A673 (cell line): ENCODE data around the gene UCKL1. TPM values are rescaled to one million over a fixed set of nuclear protein-coding genes. Genes with fewer than 3 reads are reported as not detected.

Experiments
- BruUV-seq: library from RNA; stranded (reverse); fragments of 400-500 nt; replicated peaks from 2 replicates; lab custom pipeline; 2021; lab: Mats Ljungman, UMichigan
- CTCF ChIA-PET: fragments of 300-600 bp; sonication (Branson Sonifier 250); formaldehyde crosslinking; loops from one replicate; lab custom pipeline; 2022; ENCODE audit warnings: antibody characterized with exemption; lab: Charles Lee
- POLR2A ChIA-PET: fragments of 300-600 bp; sonication (Branson Sonifier 250); formaldehyde crosslinking; loops from one replicate; lab custom pipeline; 2022; ENCODE audit warnings: antibody characterized with exemption; ENCODE audit not compliant: low non-redundant PET; lab: Charles Lee
- DNase-seq: peaks from one replicate; pipeline ENCODE4 v3.0.0-alpha.2; 2015; ENCODE audit warnings: low spot score
- H3K27ac ChIP-seq: fragments of 200-600 bp; sonication (generic); 2 replicates; pipeline ENCODE4 v1.5.1; 2016; ENCODE audit warnings: mixed run types, low read depth, mild to moderate bottlenecking, mixed read lengths, antibody characterized with exemption, low read length; ENCODE audit not compliant: poor library complexity, severe bottlenecking
- H3K27me3 ChIP-seq: fragments of 200-600 bp; sonication (generic); replicated peaks from 2 replicates; pipeline ENCODE4 v1.6.1; 2017; ENCODE audit warnings: mixed run types, low read depth, mild to moderate bottlenecking, mixed read lengths, antibody characterized with exemption, low read length; ENCODE audit not compliant: insufficient read depth, poor library complexity
- H3K36me3 ChIP-seq: fragments of 200-600 bp; sonication (generic); 2 replicates; pipeline ENCODE4 v1.6.1; 2016; ENCODE audit warnings: mixed run types, mild to moderate bottlenecking, mixed read lengths, antibody characterized with exemption, low read length; ENCODE audit not compliant: insufficient read depth, poor library complexity, severe bottlenecking
- H3K4me1 ChIP-seq: fragments of 200-600 bp; sonication (generic); 2 replicates; pipeline ENCODE4 v1.6.1; 2017; ENCODE audit warnings: mixed run types, mild to moderate bottlenecking, mixed read lengths, antibody characterized with exemption, low read length; ENCODE audit not compliant: insufficient read depth, poor library complexity, severe bottlenecking
- H3K4me3 ChIP-seq: fragments of 200-600 bp; sonication (generic); 2 replicates; pipeline ENCODE4 v1.5.1; 2016; ENCODE audit warnings: low read depth, mixed run types, mild to moderate bottlenecking, mixed read lengths, low read length; ENCODE audit not compliant: poor library complexity, severe bottlenecking
- H3K9me3 ChIP-seq: fragments of 200-600 bp; sonication (generic); 2 replicates; pipeline ENCODE4 v1.6.1; 2016; ENCODE audit warnings: mixed run types, low read depth, mild to moderate bottlenecking, mixed read lengths, antibody characterized with exemption, low read length; ENCODE audit not compliant: poor library complexity, severe bottlenecking
- EZH2 ChIP-seq: fragments of 200-600 bp; sonication (generic); IDR thresholded peaks from 2 replicates; pipeline ENCODE4 v1.6.1; 2017; ENCODE audit warnings: borderline replicate concordance, low read depth, mild to moderate bottlenecking, mixed read lengths, antibody characterized with exemption, low read length; ENCODE audit not compliant: poor library complexity, severe bottlenecking
- intact Hi-C: fragments of 100-400 bp; cut with micrococcal nuclease; formaldehyde crosslinking; loops from one replicate; pipeline ENCODE4 v1.10.0; 2022; ENCODE audit not compliant: unreplicated experiment
- microRNA-seq: library from miRNA; unstranded; fragments of <30 nt; microRNA quantifications from one replicate; pipeline ENCODE4 v1.2.0, GENCODE V29; 2021
- total RNA-seq: library from RNA; stranded (reverse); gene quantifications from 2 replicates; pipeline ENCODE4 v1.2.3, GENCODE V29; 2021
- TF ChIP-seq, protein P1 (sequence below): fragments of 300-800, 200-600 bp; sonication (generic); conservative IDR thresholded peaks from 2 replicates; pipeline ENCODE4 v1.5.1; 2017; ENCODE audit warnings: low read depth, mild to moderate bottlenecking, antibody characterized with exemption, low read length, moderate library complexity, mixed read lengths

Gene UCKL1
- total RNA-seq, 1 experiment from 2014 or later, result 53.3 TPM

- Histone ChIP-seq H3K4me1 (no peaks in the 10 kb centered on the region), H3K27ac (no peak overlapping the region), H3K27me3 (no peaks in the 10 kb centered on the region), H3K4me3 (no peak overlapping the region), H3K9me3 (no peaks in the 10 kb centered on the region), H3K36me3 (peaks cover 16% of the 10 kb centered on the region)
- TF ChIP-seq EZH2, result no peak
- TF ChIP-seq, protein P1, sequence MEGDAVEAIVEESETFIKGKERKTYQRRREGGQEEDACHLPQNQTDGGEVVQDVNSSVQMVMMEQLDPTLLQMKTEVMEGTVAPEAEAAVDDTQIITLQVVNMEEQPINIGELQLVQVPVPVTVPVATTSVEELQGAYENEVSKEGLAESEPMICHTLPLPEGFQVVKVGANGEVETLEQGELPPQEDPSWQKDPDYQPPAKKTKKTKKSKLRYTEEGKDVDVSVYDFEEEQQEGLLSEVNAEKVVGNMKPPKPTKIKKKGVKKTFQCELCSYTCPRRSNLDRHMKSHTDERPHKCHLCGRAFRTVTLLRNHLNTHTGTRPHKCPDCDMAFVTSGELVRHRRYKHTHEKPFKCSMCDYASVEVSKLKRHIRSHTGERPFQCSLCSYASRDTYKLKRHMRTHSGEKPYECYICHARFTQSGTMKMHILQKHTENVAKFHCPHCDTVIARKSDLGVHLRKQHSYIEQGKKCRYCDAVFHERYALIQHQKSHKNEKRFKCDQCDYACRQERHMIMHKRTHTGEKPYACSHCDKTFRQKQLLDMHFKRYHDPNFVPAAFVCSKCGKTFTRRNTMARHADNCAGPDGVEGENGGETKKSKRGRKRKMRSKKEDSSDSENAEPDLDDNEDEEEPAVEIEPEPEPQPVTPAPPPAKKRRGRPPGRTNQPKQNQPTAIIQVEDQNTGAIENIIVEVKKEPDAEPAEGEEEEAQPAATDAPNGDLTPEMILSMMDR, result no peak
- BruUV-seq, result no TSS peak
- ChIA-PET POLR2A (no interaction called here), CTCF (no interaction called here)
- intact Hi-C loops, result no loop called here
- no peak for DNase-seq
Measured at GRCh38 chr20:63890201-63890576, 66.0 kb downstream of the UCKL1 start.

Small RNA genes lying within 50 kb of the gene (microRNA-seq; reads per million reads assigned to microRNA genes)
- 26.7 reads per million, percentile 47 among the genes with 10 or more reads in this experiment for gene MIR1914
- gene MIR647, result not detected
- gene MIR941-1, result not detected
- not detected for gene MIR941-2
- gene MIR941-3, result not detected
- not detected for gene MIR941-4
- gene MIR941-5, result not detected

Other genes with a start within 250 kb of the UCKL1 start
- gene ARFRP1, start 248.4 kb downstream of the UCKL1 start, total RNA-seq, result 38.9 and 41.1 TPM in 2 replicates
- 28.2 and 28.3 TPM in 2 replicates for gene ZGPAT, start 248.4 kb downstream of the UCKL1 start, total RNA-seq
- gene LIME1, start 219.8 kb downstream of the UCKL1 start, total RNA-seq, result 15.1 and 16.3 TPM in 2 replicates
- 45.8 and 71.0 TPM in 2 replicates for gene SLC2A4RG, start 216.6 kb downstream of the UCKL1 start, total RNA-seq
- gene ZBTB46, start 125.2 kb downstream of the UCKL1 start, total RNA-seq, result 0.96 and 1.1 TPM in 2 replicates
- gene ABHD16B, start 94.9 kb downstream of the UCKL1 start, total RNA-seq, result not detected in 2 replicates
- 80.1 and 89.9 TPM in 2 replicates for gene TPD52L2, start 91.1 kb downstream of the UCKL1 start, total RNA-seq
- gene DNAJC5, start 61.3 kb downstream of the UCKL1 start, total RNA-seq, result 43.6 and 44.9 TPM in 2 replicates
- 28.9 and 30.8 TPM in 2 replicates for gene ZNF512B, start 13.5 kb upstream of the UCKL1 start, total RNA-seq
- gene SAMD10, start 23.2 kb upstream of the UCKL1 start, total RNA-seq, result 6.3 and 7.2 TPM in 2 replicates
- 86.3 and 93.2 TPM in 2 replicates for gene PRPF6, start 24.7 kb upstream of the UCKL1 start, total RNA-seq
- 2.4 and 2.5 TPM in 2 replicates for gene C20orf204, start 79.8 kb upstream of the UCKL1 start, total RNA-seq
- 0.30 and 0.70 TPM in 2 replicates for gene SOX18, start 93.2 kb upstream of the UCKL1 start, total RNA-seq
- gene TCEA2, start 106.8 kb upstream of the UCKL1 start, total RNA-seq, result 35.0 and 41.3 TPM in 2 replicates
- 14.4 and 16.4 TPM in 2 replicates for gene RGS19, start 123.1 kb upstream of the UCKL1 start, total RNA-seq
- 0.32 and 0.46 TPM in 2 replicates for gene OPRL1, start 123.7 kb upstream of the UCKL1 start, total RNA-seq
- 0.37 and 0.62 TPM in 2 replicates for gene LKAAEAR1, start 128.0 kb upstream of the UCKL1 start, total RNA-seq
- not detected in 2 replicates for gene NPBWR2, start 151.1 kb upstream of the UCKL1 start, total RNA-seq
- gene MYT1, start 208.0 kb upstream of the UCKL1 start, total RNA-seq, result not detected in 2 replicates